Left colon (tissue), 2 donors: ENCODE measurements around the gene TSPAN9. TPM values are rescaled to one million over a fixed set of nuclear protein-coding genes. Genes with fewer than 3 reads are reported as not detected.

Experiments
- ATAC-seq: fragments of 200-7000 bp; cut with Tn5 transposase; one replicate; pipeline ENCODE4 v1.9.1; 2020; ENCODE audit warnings: mild to moderate bottlenecking, moderate library complexity
- DNase-seq, 2 donors: peaks; one replicate each; pipeline ENCODE4 v3.0.0-alpha.2; 2020
- intact Hi-C, 2 donors: fragments of 100-400 bp; cut with DNase I in 1 of 2; cut with micrococcal nuclease in 1 of 2; formaldehyde crosslinking; loops; one replicate each; pipeline versions ENCODE4 v1.11.2 to v1.14.0; 2022; cut with DNase I, micrococcal nuclease
- total RNA-seq, 2 donors: library from RNA; stranded (reverse); fragmentation: NEBNext Ultra II Directional; extraction: Animal tissue kit (Norgen Biotek cat#: 25700); gene quantifications; one replicate each; pipeline ENCODE4 v1.2.1, GENCODE V29; 2021
- donor health status: DM: no; HTN: no; CAD: no.
- donor health status: DM: yes; HTN: yes; CAD: no.

TSPAN9 gene
- total RNA-seq, 2 donors from 2014 or later: 7.1 to 9.6 TPM

DNA sequence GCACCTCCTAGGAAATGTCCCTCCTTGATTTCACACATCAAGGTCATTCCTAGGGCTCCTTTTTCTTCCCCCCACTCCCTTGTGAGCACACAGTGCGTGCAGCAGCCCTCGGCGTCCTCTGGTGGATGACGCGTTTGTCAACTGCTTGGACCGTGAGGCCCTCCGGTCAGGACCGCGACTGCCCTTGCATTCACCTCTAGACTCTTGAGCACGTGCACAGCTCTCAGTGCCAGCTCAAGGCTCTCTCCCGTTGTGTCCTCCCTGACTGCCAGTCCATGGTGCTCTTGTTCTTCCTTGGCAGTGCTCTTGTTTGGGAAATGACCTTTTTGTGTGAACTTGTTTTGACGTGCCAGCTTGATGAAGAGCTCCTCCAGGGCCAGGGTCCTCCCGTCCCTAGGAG lies 67.9 kb downstream of the TSPAN9 start:
- intact Hi-C loops: no loop called here
- ATAC-seq: no peak
- no peak for DNase-seq

DNA sequence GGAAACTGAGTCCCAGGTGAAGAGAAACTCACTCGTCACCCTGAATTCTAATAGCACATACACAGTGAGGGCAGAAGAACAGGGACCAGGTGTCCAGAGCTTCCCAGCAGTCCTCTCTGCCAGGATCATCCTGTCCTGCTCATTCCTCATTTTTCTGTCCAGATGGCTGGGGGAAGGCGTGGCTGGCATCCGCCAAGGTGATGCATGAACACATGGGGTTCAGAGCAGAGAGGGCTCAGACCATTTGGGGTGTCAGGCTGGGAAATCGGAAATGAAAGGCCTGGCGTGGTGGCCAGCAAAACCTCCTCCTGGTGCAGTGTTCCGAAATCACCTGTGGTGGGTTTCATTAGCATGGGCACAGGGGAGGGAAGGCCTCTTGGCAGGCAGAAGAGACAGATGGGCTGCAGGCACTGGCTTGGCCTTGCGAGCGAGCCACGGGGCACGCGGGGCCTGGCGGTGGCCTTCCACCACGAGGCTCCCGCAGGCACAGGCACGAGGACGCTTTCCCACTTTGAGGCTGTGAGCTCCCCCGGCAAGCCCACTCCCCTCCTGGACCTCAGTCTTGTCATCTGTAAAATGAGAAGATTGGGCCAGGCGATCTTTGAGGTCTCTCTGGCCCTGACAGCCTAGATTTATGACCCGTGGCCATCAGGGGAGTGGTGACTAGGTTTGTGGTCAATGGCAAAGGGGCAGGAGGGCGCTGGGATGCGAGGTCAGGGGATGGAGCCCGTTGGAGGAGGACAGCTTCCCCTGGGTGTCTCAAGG lies 68.5 kb downstream of the TSPAN9 start:
- DNase-seq (no peak), ATAC-seq (no peak)
- intact Hi-C loops: no loop called here

DNA sequence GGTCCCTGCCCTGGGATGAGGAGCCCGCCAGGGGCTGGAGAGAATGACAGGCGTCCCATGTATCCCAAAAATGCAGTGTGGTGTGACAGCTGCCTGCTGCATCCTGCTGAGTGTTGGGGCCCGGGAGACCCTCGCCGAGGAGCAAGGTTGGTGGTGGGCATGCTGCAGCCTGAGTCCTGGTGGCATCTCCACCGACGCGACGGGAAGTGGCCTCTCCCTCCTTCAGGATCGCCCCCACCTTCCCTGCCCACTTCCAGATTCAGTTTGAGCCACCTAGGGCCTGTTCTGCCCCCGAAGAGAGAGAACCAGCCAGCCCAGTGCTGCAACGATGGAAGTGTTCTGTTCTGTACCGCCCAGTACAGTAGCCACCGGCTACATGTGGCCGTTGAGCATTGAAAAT lies 70.1 kb downstream of the TSPAN9 start:
- intact Hi-C loops: no loop called here
- no peak for DNase-seq
- ATAC-seq: no peak

DNA sequence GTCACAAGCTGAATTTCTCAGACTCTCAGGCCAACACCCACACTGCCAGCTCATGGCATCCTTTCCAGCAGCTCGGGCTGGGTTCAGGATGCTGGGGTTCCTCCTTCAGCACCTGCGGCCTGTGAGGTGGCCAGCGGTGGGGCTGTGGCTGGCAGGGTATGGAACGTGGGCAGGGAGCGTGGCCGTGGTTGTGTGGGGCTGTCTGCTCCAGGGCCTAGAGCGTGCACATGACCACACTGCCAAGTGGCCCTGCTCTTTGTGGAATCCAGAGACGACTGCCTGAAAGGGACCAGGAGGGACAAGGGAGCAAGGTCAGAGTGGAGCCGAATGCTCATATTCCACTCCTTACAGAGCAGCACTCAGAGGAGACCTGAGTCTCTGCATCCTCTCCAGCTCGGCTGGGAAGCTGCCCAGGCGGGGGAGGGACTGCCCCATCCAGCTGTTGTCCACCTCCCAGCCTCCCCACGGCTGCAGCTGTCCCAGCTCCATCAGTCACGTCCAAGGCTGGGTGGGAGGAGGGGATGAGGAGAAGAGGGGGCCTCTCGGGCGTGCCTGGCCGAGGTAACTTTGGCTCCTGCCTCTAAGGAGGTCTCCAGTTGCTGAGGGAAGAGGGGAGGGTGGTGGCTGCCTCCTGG lies 71.3 kb downstream of the TSPAN9 start:
- intact Hi-C loops: no loop called here
- no peak for ATAC-seq
- DNase-seq: no peak

DNA sequence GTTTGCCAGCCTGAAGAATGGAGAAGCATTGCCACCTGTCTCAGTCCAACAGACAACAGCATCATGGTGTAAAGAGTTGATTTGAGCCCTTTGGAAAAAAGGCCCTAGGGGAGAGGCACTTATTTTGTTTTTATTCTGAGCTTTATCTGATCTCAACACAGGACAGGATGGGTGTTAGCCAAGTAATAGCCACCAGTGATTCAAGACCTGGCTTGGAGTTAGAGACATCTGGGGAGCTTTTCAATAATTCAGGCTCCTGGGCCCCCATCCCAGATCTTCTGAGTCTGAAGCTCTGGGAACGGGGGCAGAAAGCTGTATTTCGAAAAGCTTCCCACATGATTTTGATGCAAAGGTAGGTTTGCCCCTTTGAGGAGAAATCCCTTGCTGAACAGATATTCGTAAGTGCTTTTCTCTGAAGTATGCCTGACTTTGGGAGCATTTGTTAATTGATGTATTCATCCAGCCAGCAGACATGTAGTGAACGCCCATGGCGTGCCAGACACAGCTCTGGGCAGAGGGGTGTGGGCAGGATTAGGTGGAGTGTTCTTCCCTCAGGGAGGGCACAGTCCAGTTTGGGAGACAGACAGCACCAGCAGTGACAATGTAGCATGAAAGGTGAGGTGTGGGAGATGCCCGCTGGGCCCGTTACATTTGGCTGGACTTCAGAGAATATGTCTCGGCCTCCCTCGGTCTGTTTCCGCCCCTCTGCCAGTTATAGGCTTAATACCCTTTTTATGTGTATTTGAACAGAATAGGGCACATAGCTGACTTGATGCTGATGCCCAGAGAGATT lies 72.5 kb downstream of the TSPAN9 start:
- DNase-seq (no peak), ATAC-seq (no peak)
- intact Hi-C loops: no loop called here

DNA sequence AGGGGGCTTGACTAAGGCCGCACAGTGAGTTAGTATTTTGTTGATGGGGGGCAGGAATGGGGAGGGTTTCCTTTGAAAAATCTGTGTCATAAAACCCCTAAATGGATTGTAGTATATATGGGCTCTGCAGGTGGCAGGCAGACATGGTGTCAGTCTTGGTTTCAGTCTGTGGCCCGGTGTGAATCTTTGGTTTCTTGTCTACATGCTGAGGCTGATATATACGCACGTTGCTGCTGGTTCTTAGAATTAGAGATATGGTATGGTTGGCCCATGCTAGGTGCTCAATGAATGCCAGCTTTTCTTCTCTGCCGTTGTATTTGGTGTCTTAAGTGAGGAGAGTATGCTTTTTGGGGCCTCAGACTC lies 73.1 kb downstream of the TSPAN9 start:
- intact Hi-C loops: no loop called here
- no peak for DNase-seq
- ATAC-seq: no peak

DNA sequence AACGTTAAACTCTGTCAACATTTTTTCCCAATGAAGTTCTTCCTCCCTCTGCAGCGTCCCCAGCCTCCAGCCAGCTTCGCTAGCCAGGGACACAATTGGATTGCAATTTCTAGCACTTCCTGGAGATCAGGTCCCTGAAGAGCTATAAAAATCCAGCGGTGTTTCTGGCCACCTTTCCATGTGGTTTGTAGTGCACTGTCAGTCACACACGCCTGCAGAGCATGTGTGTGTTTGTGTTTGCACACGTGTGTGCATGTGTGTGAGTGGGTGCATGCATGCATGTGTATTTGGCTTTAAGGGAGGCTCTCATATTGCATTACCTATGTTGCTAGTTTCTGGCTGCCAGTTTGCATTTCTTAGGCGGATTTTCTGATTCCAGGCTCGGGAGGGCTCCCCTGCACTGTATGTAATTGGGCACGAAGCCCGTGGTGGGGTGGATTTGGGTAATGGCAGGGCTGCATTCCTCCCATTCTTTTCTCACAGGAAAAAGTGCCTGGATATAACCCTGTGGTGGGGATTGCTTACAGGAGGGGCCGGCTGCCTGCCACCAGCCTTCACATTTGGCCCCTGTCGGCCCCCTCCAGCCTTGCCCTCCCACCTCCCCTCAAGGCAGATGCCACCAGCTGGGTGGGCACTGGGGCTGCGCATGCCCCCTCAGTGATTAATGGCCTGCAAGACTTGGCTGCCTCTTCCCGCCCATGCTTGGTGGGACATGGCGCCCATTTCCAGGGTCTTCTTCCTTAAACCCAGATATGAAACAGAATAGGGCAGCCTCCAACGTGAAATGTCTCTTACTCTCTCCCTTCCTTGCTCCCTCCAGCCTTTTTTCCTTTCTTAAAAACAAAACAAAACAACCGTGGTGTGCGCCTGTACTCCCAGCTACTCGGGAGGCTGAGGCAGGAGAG lies 74.0 kb downstream of the TSPAN9 start:
- no peak for DNase-seq
- no peak for ATAC-seq
- intact Hi-C loops: no loop called here

DNA sequence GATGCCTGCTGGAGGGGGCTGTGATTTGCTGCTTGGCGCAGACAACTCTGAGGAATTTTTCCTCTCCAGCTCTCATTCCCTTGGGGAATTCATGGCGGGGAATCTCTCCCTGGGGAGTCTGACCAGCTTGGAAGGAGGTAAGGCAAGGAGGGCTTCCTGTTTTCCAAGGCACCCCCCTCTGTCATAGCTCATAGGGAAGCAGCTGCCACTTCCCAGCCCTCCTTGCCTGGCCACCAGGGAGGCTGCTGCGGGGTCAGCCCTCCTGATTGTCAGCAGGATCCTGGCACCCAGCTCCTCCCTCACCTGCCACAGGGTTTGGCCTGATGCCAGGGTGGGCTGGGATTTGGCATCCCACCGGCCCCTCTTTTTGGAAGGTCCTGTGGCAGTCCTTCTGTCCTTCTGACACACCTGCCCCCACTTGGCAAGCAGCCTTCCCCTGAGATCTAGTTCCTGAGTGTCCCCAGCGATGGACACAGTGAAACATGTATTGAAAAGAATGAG lies 74.9 kb downstream of the TSPAN9 start:
- intact Hi-C loops: no loop called here
- DNase-seq (no peak), ATAC-seq (no peak)

DNA sequence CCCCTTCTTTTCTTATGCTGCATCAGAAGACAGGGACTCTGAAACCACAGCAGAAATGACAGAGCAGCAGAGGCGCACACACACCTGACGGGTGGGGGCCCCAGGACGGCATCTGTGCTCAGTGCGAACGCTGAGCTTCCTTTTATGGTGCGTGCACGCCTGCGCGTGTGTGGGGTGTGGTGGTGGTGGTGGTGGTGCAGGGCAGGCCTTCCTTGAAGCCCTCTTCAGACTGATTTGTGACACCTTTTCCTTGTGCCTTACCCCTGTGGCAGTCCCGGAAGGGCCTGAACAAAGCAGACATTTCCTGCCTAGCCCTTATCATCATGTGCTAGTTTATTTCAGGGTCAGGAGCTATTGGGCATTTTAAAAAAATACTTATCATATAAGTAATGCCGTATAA lies 75.7 kb downstream of the TSPAN9 start:
- DNase-seq (no peak), ATAC-seq (no peak)
- intact Hi-C loops: no loop called here

DNA sequence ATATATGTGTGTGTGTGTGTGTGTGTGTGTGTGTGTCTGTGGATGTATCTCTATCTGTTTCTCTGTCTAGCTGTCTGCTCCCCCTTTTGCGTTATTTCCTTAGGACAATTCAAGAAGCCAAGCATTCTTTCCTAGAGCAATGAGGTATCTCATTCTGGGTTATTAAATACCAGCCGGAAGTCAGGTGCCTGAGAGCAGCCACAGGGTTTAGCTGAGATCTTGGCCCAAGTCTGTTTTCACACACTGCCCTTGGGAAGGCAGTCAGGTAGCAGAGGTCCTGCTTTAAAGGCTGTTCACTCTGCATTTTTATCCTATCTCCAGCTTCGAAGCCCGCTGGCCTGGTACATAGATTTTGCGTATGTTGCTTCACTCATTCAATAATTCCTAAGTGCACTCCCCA lies 76.8 kb downstream of the TSPAN9 start:
- DNase-seq (no peak), ATAC-seq (no peak)
- intact Hi-C loops: no loop called here

DNA sequence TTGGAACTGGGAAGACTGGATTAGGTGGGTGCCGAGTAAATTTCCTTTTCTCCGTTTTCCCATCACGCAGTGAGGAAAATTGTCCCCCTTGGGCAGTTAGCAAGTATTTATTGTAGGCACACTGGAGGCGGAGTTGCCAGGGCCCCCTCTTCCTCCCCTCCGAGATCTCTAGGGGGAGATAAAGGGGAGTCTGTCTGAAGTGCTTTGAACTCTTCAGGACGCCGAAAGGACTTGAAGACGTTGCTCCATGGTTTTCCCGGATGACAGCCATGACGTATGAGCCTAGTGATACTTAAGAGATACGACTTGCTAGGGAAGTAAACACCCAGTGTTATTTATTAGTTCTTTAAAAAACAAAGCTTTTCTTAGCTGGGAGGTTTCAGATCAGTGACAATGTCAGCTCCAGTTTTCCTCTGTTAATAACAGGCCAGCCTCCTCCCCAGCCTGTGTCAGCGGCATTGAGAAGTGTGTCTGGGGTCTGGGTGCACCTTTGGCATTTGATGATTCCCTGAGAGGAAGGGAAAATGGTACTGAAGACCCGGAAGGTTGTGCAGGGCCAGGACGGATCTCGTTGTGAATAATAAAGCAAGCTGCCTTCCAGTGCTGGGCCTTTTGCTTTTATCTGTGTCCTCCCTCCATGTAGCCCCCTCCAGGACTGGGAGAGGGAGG lies 78.7 kb downstream of the TSPAN9 start:
- no peak for ATAC-seq
- no peak for DNase-seq

DNA sequence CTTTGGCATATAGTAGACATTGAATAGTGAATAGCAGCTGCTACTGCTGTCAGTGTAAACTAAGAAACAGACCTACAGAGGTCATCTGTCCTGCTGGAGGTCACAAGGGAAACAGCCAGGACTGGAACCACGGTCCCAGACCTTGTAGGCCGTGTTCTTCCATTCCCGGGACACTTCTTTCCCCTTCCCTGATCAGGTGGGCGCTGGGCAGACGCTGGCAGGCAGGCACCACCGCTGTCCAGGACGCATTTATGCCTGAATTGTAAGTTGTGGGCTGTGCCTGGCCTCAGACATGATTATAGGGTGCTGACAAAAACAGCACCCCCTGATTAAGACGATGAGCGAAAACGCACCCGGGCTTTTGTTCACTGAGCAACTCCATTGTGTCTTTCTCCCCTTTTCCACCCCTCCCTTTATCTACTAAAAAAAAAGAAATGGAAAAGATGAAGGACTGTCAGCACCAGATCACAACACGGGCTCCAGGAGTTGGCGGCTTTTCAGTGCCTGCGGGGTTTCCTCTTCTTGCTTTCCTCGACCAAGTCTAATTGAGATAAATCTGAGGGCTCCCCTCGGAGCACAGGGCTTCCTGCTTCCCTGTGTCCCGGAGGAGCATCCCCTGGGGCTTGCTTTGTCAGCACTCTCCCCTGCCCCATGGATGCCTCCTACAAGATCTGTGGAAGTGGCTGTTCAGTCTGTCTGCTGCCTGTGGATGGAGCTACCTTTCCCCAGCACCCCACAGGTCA lies 80.6 kb downstream of the TSPAN9 start:
- intact Hi-C loops: no loop called here
- ATAC-seq (no peak), DNase-seq (no peak)

More for the DNA sequence above, 78.7 kb downstream of the TSPAN9 start:
- intact Hi-C loops: no loop called here

DNA sequence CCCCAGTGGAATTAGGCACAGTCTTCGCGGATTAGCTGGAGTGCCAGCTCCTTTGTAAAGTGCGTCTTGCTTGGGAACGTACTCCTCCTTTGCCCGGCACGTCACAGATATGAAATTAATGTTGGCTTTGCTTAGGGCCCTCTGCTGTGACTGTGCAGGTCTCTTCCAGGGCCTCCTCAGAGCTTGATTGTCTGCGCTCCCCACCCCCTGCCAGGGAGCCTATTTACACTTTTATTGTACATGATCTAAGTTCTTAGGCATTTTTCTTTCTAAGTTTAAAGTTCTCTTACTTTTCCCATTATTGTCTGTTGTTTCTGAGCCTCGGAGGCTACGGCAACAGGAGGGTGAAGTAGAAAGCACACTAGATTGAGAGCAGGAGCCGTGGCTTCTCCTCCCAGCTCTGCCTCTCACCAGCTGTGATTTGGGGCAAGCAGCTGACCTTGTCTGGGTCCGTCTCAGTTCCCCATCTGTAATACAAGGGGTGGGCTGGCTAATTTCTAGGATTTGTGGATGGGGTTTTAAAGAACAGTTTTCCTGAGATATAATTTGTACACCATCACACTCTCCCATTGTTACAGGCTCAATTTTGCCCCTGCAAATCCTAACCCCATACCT lies 81.8 kb downstream of the TSPAN9 start:
- intact Hi-C loops: no loop called here
- no peak for DNase-seq
- ATAC-seq: no peak

DNA sequence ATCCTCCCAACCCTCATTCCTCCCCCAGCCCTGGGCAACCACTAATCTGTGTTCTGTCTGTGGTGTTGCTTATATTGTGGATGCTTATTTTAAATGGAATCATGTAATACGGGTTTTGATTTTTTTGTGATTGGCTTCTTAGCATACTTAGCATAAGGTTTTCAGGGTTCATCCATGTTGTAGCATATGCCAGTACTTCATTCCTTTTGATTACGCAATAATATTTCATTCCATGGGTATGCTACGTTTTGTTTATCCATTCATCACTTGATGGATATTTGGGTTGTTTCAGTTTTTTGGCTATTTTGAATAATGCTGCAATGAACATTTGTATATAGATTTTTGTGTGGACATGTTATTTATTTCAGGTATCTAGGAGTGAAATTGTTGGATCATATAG lies 82.9 kb downstream of the TSPAN9 start:
- DNase-seq: no peak

DNA sequence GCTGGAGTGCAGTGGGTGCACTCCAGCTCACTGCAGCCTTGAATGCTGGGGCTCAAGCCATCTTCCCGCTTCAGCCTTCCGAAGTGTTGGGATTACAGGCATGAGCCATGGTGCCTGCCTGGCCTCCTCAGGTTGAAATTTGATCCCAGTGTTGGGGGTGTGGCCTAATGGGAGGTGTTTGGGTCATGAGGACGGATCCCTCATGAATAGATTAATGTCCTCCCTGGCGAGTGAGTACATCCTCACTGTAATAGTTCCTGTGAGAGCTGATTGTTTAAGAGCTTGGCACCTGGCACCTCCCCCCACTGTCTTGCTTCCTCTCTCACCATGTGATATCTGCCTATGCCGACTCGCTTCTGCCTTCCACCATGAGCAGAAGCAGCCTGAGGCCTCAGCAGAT lies 84.7 kb downstream of the TSPAN9 start:
- no peak for DNase-seq
- intact Hi-C loops: no loop called here
- ATAC-seq: no peak

More for the DNA sequence above, 82.9 kb downstream of the TSPAN9 start:
- no peak for ATAC-seq
- intact Hi-C loops: no loop called here

DNA sequence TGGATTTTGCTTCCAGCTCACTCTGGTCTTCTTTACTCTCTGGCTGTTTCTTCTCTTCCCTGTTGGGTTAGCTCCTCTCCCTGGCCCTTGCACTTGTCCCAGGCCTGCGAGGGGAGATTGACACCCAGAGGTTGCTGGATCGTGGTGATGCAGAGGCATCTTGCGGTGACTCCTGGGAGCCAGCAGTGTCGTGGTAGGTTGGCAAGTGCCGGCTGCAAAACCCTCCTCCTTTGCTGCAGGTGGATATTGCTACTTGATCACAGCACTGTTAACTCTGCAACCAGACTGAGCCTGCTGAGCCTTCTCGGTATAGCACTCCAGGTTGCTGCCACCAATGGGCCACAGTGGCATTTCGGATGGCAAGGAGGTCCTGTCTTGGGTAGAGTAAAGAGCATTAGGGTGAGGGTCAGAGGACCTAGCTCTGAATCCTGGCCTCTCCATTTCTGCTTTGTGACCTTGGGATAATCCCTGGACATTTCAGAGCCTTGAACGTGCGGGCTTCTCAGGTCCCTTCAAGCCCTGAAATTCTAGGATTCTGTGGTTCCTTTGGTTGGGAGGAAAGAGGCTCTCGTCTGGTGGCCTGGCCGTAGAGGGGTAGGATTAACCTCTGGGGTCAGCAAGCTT lies 87.4 kb downstream of the TSPAN9 start:
- DNase-seq: no peak
- ATAC-seq: no peak
- intact Hi-C loops: no loop called here
